Activated B cell treated with CpG ODN at 0.5 μM for 24 hours (primary cell): ENCODE results near the gene CELSR1. TPM values are rescaled to one million over a fixed set of nuclear protein-coding genes. Genes with fewer than 3 reads are reported as not detected.
A peak's percentile ranks its signal among the peaks of the same experiment; 100 is the strongest.

Experiments
- ATAC-seq: fragments of 200-7000 bp; cut with Tn5 transposase; one replicate; pipeline ENCODE4 v1.10.0; 2021; ENCODE audit warnings: low read depth, mild to moderate bottlenecking, moderate library complexity
- CTCF ChIA-PET: fragments of 350-600 bp; sonication (Branson Sonifier 250); formaldehyde crosslinking; loops from one replicate; lab custom pipeline; 2021; ENCODE audit warnings: antibody characterized with exemption; lab: Charles Lee
- POLR2A ChIA-PET: fragments of 350-600 bp; sonication (Branson Sonifier 250); formaldehyde crosslinking; loops from one replicate; lab custom pipeline; 2021; ENCODE audit warnings: antibody characterized with exemption; lab: Charles Lee
- DNase-seq: peaks from one replicate; pipeline ENCODE4 v3.0.0; 2022
- H3K27ac Mint-ChIP-seq: one replicate; pipeline ENCODE4 v1.8.0; 2020; ENCODE audit warnings: mixed read lengths
- H3K27me3 Mint-ChIP-seq: one replicate; pipeline ENCODE4 v1.8.0; 2021; ENCODE audit warnings: mixed read lengths
- H3K36me3 Mint-ChIP-seq: one replicate; pipeline ENCODE4 v1.8.0; 2021; ENCODE audit warnings: low read depth, mixed read lengths
- H3K4me1 Mint-ChIP-seq: one replicate; pipeline ENCODE4 v1.8.0; 2021; ENCODE audit warnings: mixed read lengths
- H3K4me3 Mint-ChIP-seq: one replicate; pipeline ENCODE4 v1.8.0; 2020; ENCODE audit warnings: mild to moderate bottlenecking, mixed read lengths
- H3K9me3 Mint-ChIP-seq: one replicate; pipeline ENCODE4 v1.8.0; 2020; ENCODE audit warnings: mixed read lengths
- intact Hi-C: fragments of 100-400 bp; cut with micrococcal nuclease; formaldehyde crosslinking; loops from one replicate; pipeline ENCODE4 v1.15.1; 2024
- total RNA-seq: library from RNA; stranded (reverse); gene quantifications from 2 replicates; pipeline ENCODE4 v1.2.3, GENCODE V29; 2022
- TF ChIP-seq, protein P1 (sequence below): fragments of 200-600 bp; IDR thresholded peaks from one replicate; pipeline ENCODE4 v1.8.0; 2022; ENCODE audit warnings: antibody characterized with exemption, mild to moderate bottlenecking

The CELSR1 gene
- total RNA-seq, 1 donor from 2014 or later = 12.3 TPM

DNA sequence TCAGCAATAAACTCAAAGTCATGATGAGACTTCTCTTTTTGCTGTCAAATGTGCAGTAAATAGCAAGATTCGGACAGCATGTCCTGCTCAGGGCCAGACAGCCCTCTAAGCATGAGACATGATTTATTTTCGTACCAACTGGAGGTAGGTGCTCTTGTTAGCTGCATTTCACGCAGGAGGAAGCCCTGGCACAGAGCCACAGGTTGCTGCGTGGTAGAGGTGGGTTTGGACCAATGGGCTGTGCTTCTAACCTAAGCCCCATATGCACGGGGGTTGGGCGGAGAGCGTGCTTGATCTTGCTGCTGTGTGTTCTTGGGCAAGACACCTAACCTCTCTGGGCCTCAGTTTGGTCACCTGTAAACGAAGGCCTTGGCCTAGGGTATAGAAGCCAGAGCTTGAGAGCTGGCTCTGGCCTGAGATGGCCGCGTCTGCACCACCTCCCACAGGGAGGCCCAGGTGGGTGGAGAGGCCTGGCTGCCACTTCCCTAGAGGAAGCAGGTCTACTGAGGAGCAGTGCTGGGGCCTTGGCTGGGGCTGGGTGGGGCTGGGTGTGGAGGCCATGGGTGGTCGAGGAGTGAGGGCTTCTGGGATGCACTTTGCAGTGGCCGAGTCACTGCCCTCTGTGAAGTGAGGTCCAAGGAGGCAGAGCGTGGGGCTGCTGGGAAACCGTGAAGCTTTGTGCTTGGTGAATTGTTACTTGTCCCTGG, 44.3 kb upstream of the CELSR1 start:
- DNase-seq = no peak
- TF ChIP-seq, protein P1, sequence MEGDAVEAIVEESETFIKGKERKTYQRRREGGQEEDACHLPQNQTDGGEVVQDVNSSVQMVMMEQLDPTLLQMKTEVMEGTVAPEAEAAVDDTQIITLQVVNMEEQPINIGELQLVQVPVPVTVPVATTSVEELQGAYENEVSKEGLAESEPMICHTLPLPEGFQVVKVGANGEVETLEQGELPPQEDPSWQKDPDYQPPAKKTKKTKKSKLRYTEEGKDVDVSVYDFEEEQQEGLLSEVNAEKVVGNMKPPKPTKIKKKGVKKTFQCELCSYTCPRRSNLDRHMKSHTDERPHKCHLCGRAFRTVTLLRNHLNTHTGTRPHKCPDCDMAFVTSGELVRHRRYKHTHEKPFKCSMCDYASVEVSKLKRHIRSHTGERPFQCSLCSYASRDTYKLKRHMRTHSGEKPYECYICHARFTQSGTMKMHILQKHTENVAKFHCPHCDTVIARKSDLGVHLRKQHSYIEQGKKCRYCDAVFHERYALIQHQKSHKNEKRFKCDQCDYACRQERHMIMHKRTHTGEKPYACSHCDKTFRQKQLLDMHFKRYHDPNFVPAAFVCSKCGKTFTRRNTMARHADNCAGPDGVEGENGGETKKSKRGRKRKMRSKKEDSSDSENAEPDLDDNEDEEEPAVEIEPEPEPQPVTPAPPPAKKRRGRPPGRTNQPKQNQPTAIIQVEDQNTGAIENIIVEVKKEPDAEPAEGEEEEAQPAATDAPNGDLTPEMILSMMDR = no peak
- no peak overlapping the region for H3K27ac Mint-ChIP-seq
- intact Hi-C loops = no loop called here
- H3K4me3 Mint-ChIP-seq = peak overlapping the region; percentile 56
- H3K36me3 Mint-ChIP-seq = no peaks in the 10 kb centered on the region
- H3K4me1 Mint-ChIP-seq = peaks cover 79% of the 10 kb centered on the region
- H3K27me3 Mint-ChIP-seq = no peaks in the 10 kb centered on the region
- no peaks in the 10 kb centered on the region for H3K9me3 Mint-ChIP-seq
- POLR2A ChIA-PET = interaction anchor here (0.6 to 1.7 kb wide), 5 partner anchors 9 to 181 kb away, joined by 3 to 14 read pairs (median 4); partner anchors contain the start of gene TBC1D22A
- CTCF ChIA-PET = interaction anchor here (1.6 kb wide), 1 partner anchor 18 kb away, joined by 9 read pairs; no protein-coding TSS in a partner anchor
- ATAC-seq = no peak

DNA sequence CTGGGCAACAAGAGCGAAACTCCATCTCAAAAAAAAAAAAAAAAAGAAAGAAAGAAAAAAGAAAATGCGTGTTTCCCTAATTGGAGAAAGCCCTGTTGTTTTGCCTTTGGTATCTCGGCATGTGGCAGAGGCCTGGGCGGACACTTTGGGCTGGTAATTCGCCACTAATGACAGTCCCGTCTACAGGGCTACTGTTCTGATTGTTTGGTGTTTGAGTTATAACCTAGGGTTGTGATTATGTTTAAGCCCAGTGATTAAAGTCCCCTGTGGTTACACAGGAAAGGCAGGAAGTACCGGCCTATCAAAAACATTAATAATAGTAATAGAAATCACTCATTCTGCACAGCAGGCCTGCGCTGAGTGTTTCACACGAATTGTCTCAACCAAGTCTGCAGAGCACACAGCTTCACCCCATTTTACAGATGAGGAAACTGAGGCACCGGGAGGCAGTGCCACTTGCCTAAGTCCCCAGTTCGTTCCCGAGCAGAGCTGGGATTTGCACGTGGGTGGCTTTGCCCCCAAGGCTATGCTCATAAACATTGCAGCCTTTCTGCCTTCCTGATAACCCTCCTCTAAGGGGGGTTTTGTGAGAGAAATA, 43.6 kb upstream of the CELSR1 start:
- no peaks in the 10 kb centered on the region for H3K9me3 Mint-ChIP-seq

DNA sequence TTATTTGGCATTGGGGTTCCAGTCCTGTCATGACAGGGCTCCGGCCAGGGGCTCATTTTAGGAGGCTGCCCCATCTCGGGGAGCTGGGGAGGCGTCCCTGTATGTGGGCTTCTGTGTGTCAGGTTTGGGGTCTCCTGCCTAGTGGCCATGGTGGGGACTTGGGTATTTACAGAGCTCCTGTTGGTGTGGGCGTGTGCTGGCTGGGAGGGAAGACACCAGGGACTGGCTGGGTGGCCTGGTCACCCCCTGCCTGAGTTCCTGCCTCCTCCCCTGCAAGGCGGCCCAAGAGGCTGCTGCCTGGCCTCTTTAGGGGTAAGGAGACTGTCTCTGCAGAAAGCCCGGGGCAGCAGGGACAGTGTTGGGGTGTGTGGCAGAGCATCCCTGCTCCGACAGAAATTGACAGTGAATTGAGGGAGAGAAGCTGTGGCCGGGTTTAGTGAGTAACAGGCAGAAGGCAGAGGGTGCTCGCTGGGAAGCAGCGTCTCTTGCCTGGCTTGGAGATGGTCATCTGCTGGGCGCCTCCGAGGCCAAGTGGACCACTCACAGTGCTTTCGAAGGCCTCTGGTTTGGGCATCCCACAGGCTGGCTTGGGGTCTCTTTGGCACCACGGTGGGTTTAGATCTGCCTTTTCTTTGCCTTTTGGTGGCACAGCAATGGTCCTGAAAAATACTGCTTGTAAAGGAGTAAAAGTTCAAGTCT, 42.5 kb upstream of the CELSR1 start:
- ChIA-PET POLR2A (interaction anchor here (0.6 to 5.3 kb wide), 4 partner anchors 8 to 195 kb away, joined by 3 to 44 read pairs (median 10); no protein-coding TSS in a partner anchor), CTCF (interaction anchor here (1.4 kb wide), 1 partner anchor 17 kb away, joined by 4 read pairs; no protein-coding TSS in a partner anchor)
- Mint-ChIP-seq H3K36me3 (no peaks in the 10 kb centered on the region), H3K27ac (peak overlapping the region; percentile 53), H3K4me3 (peak overlapping the region; percentile 6), H3K27me3 (no peaks in the 10 kb centered on the region), H3K9me3 (no peaks in the 10 kb centered on the region), H3K4me1 (peaks cover 83% of the 10 kb centered on the region)
- TF ChIP-seq, protein P1 = no peak
- intact Hi-C loops = loop anchor here (1.0 to 5.0 kb wide), 2 partner anchors 7 to 32 kb away; no protein-coding TSS in a partner anchor
- ATAC-seq (no peak), DNase-seq (no peak)

More for the DNA sequence above, 43.6 kb upstream of the CELSR1 start:
- intact Hi-C loops = no loop called here
- POLR2A ChIA-PET = interaction anchor here (0.6 to 1.7 kb wide), 8 partner anchors 10 to 194 kb away, joined by 3 to 14 read pairs (median 4); partner anchors contain the start of gene TBC1D22A
- H3K27ac Mint-ChIP-seq = no peak overlapping the region
- H3K36me3 Mint-ChIP-seq = no peaks in the 10 kb centered on the region
- peaks cover 77% of the 10 kb centered on the region for H3K4me1 Mint-ChIP-seq
- CTCF ChIA-PET = interaction anchor here (1.6 kb wide), 1 partner anchor 18 kb away, joined by 9 read pairs; no protein-coding TSS in a partner anchor
- DNase-seq (no peak), ATAC-seq (no peak)
- TF ChIP-seq, protein P1 = no peak
- H3K27me3 Mint-ChIP-seq = no peaks in the 10 kb centered on the region
- H3K4me3 Mint-ChIP-seq = peak overlapping the region; percentile 56

DNA sequence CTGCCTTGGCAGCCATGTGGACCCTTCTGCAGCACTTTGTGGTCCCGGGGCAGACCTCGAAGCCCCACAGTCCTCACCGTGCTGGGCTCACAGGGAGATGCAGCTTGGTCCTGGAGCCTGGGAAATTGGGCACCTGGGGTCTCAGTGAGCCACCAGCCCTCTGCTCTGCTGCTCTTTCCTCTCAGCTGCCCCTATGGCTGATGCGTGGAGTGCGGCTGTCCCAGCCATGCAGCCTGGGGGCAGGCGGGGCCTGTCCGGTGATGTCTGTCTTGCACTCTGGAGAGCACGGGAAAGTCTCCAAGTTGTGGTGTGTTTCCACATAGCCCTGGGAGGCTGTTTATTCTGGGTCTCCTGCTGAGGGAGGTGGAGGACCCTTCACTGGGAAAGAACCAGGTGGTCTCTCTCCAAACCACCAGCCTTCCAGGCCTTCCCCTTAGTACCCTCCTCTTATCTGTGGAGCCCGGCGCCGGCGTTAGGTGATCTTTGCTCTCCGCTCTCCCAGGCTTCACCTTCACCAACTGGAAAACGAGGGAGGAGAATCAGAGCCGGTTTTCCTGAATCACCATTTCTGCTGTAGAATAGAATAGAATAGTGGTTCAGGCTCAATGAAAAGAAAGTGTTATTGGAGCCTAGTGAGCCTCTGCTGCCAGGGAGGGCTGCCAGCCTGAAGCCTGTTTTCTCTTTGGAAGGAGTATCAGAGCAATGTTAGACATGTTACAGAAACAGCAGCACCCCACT, 41.6 kb upstream of the CELSR1 start:
- peak overlapping the region; percentile 89 for H3K4me3 Mint-ChIP-seq
- CTCF ChIA-PET = interaction anchor here (1.4 kb wide), 1 partner anchor 16 kb away, joined by 4 read pairs; no protein-coding TSS in a partner anchor
- peak overlapping the region; percentile 46 for H3K27ac Mint-ChIP-seq
- TF ChIP-seq, protein P1 = no peak
- peaks cover 79% of the 10 kb centered on the region for H3K4me1 Mint-ChIP-seq
- ATAC-seq (no peak), DNase-seq (no peak)
- H3K9me3 Mint-ChIP-seq = no peaks in the 10 kb centered on the region
- H3K27me3 Mint-ChIP-seq = no peaks in the 10 kb centered on the region
- no peaks in the 10 kb centered on the region for H3K36me3 Mint-ChIP-seq
- POLR2A ChIA-PET = interaction anchor here (5.3 kb wide), 1 partner anchor 9 kb away, joined by 44 read pairs; no protein-coding TSS in a partner anchor
- intact Hi-C loops = loop anchor here (1.0 to 5.0 kb wide), 2 partner anchors 8 to 33 kb away; no protein-coding TSS in a partner anchor
